Central memory CD8-positive, alpha-beta T cell (primary cell): ENCODE data around the gene SLC35B1.
A peak's percentile ranks its signal among the peaks of the same experiment; 100 is the strongest.

ENCODE experiments used
- ATAC-seq: fragments of 150-1000 bp; cut with Tn5 transposase; replicated peaks from 2 replicates; pipeline ENCODE4 v1.10.0; 2022; ENCODE audit warnings: mild to moderate bottlenecking, moderate FRiP score, moderate number of reproducible peaks; ENCODE audit not compliant: poor library complexity, severe bottlenecking; ENCODE audit errors: extremely low read depth
- DNase-seq, 2 donors: peaks; one replicate each; pipeline ENCODE4 v3.0.0; 2021; ENCODE audit warnings: low spot score in 2 of 2
- H3K27ac Mint-ChIP-seq: one replicate; pipeline ENCODE4 v1.8.0; 2022; ENCODE audit warnings: low read depth, mild to moderate bottlenecking, moderate library complexity, mixed read lengths
- H3K27me3 Mint-ChIP-seq: one replicate; pipeline ENCODE4 v1.8.0; 2022; ENCODE audit warnings: mixed read lengths
- H3K36me3 Mint-ChIP-seq: one replicate; pipeline ENCODE4 v1.8.0; 2022; ENCODE audit warnings: mild to moderate bottlenecking, moderate library complexity, mixed read lengths; ENCODE audit not compliant: insufficient read depth
- H3K4me1 Mint-ChIP-seq: one replicate; pipeline ENCODE4 v1.8.0; 2022; ENCODE audit warnings: mixed read lengths
- H3K4me3 Mint-ChIP-seq: one replicate; pipeline ENCODE4 v1.8.0; 2022; ENCODE audit warnings: mild to moderate bottlenecking, moderate library complexity, mixed read lengths
- H3K9me3 Mint-ChIP-seq: one replicate; pipeline ENCODE4 v1.8.0; 2022; ENCODE audit warnings: mixed read lengths

Gene SLC35B1

GRCh38 chr17:49670002-49670401 is 37.8 kb downstream of the SLC35B1 start:
- peaks cover 22% of the 10 kb centered on the region for H3K4me1 Mint-ChIP-seq
- no peak overlapping the region for H3K27ac Mint-ChIP-seq
- H3K4me3 Mint-ChIP-seq: no peak overlapping the region
- no peaks in the 10 kb centered on the region for H3K27me3 Mint-ChIP-seq
- H3K9me3 Mint-ChIP-seq: no peaks in the 10 kb centered on the region
- no peak for ATAC-seq
- no peak for DNase-seq
- peaks cover 18% of the 10 kb centered on the region for H3K36me3 Mint-ChIP-seq

- no peak overlapping the region for H3K4me3 Mint-ChIP-seq
- no peak for ATAC-seq
- DNase-seq: no peak
- H3K4me1 Mint-ChIP-seq: peaks cover 21% of the 10 kb centered on the region
- peaks cover 12% of the 10 kb centered on the region for H3K36me3 Mint-ChIP-seq
- H3K27me3 Mint-ChIP-seq: no peaks in the 10 kb centered on the region
- no peak overlapping the region for H3K27ac Mint-ChIP-seq
- H3K9me3 Mint-ChIP-seq: no peaks in the 10 kb centered on the region
Measured at GRCh38 chr17:49667854-49668253, 39.9 kb downstream of the SLC35B1 start.

DNA sequence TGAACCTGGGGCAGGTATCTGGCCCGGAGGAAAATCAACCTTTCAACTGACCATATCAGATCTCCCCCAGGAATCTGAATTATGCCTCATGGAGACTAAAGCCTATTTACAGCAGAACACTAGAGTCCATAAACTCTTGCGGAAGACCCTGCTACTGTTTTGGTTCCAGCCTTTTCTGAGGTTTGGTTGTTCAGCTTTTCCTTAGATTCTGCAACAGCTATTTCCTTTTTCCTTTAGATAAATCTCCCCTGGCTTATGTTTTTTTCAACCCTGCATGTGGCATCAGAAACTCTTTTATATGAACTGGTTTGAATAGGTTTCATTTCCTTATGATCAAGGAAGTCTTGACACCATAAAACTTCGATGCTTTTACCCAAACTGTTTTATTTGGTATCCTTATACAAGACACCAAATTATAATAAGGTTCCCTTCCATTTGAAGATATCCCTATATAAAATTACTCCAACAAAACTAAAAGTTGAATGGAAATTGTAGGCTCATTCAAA is 43.0 kb downstream of the SLC35B1 start:
- Mint-ChIP-seq H3K9me3 (no peaks in the 10 kb centered on the region), H3K27ac (no peak overlapping the region), H3K27me3 (no peaks in the 10 kb centered on the region), H3K4me1 (peaks cover 27% of the 10 kb centered on the region), H3K36me3 (peaks cover 12% of the 10 kb centered on the region), H3K4me3 (no peak overlapping the region)
- DNase-seq (no peak), ATAC-seq (no peak)

GRCh38 chr17:49659661-49660382 is 47.9 kb downstream of the SLC35B1 start:
- peaks cover 44% of the 10 kb centered on the region for H3K4me1 Mint-ChIP-seq
- ATAC-seq: no peak
- no peak overlapping the region for H3K4me3 Mint-ChIP-seq

GRCh38 chr17:49656247-49656646 is 51.5 kb downstream of the SLC35B1 start:
- H3K27me3 Mint-ChIP-seq: no peaks in the 10 kb centered on the region
- peaks cover 12% of the 10 kb centered on the region for H3K36me3 Mint-ChIP-seq
- H3K27ac Mint-ChIP-seq: no peak overlapping the region
- ATAC-seq: no peak
- no peak overlapping the region for H3K4me3 Mint-ChIP-seq
- peaks cover 33% of the 10 kb centered on the region for H3K4me1 Mint-ChIP-seq
- no peak for DNase-seq
- no peaks in the 10 kb centered on the region for H3K9me3 Mint-ChIP-seq

More at GRCh38 chr17:49659661-49660382, 47.9 kb downstream of the SLC35B1 start:
- Mint-ChIP-seq H3K9me3 (no peaks in the 10 kb centered on the region), H3K27me3 (no peaks in the 10 kb centered on the region), H3K27ac (peak overlapping the region; percentile 77), H3K36me3 (peaks cover 12% of the 10 kb centered on the region)
- no peak for DNase-seq
